K562 treated with DMSO at 1 percent for 48 hours (cell line): ENCODE data around the gene PAXIP1. TPM values are rescaled to one million over a fixed set of nuclear protein-coding genes. Genes with fewer than 3 reads are reported as not detected.

Experiments used
- total RNA-seq: library from RNA; unstranded; fragments of 300-600 nt; gene quantifications from 2 replicates; pipeline ENCODE4 v1.2.3, GENCODE V29; 2022; ENCODE audit warnings: low replicate concordance; ENCODE audit errors: extremely low read depth

Gene PAXIP1, protein sequence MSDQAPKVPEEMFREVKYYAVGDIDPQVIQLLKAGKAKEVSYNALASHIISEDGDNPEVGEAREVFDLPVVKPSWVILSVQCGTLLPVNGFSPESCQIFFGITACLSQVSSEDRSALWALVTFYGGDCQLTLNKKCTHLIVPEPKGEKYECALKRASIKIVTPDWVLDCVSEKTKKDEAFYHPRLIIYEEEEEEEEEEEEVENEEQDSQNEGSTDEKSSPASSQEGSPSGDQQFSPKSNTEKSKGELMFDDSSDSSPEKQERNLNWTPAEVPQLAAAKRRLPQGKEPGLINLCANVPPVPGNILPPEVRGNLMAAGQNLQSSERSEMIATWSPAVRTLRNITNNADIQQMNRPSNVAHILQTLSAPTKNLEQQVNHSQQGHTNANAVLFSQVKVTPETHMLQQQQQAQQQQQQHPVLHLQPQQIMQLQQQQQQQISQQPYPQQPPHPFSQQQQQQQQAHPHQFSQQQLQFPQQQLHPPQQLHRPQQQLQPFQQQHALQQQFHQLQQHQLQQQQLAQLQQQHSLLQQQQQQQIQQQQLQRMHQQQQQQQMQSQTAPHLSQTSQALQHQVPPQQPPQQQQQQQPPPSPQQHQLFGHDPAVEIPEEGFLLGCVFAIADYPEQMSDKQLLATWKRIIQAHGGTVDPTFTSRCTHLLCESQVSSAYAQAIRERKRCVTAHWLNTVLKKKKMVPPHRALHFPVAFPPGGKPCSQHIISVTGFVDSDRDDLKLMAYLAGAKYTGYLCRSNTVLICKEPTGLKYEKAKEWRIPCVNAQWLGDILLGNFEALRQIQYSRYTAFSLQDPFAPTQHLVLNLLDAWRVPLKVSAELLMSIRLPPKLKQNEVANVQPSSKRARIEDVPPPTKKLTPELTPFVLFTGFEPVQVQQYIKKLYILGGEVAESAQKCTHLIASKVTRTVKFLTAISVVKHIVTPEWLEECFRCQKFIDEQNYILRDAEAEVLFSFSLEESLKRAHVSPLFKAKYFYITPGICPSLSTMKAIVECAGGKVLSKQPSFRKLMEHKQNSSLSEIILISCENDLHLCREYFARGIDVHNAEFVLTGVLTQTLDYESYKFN
- total RNA-seq = not detected in 2 replicates

DNA sequence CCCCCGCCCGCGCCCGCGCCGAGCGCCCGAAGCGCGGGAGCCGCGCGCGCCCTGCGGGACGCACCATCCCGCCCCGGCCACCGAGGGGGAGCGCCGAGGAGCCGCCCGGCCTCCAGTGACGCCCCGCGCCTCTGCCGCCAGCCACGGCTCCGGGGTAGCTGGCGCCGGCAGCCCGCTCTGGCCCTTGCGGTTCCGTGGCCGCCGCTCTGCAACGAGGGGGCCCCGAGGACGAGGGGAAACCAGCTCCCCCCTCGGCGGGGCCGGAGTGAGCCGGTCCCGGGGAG lies at the start of gene PAXIP1:
Gene PAXIP1, minus strand, starts transcription at position 33 of the 284 bp plus-strand sequence. CDS start 195 bp downstream, outside the sequence.

Other genes with a start within 250 kb of the PAXIP1 start
- not detected in 2 replicates for gene HTR5A, start 67.2 kb upstream of the PAXIP1 start, total RNA-seq